HepG2 (cell line): ENCODE data around the gene GSAP.

Experiments used
- CREB1 ChIP-seq, 2 experiments: fragments of 450-650 bp in 1 of 2; IDR thresholded peaks; 2 replicates each; pipeline ENCODE4 v1.6.1; 2016 to 2017; ENCODE audit warnings: control low read depth in 1 of 2, mild to moderate bottlenecking in 1 of 2, missing compliant biosample characterization in 1 of 2, missing genetic modification characterization in 1 of 2
- CTCF ChIP-seq: sonication (generic); formaldehyde crosslinking; IDR thresholded peaks from 2 replicates; pipeline ENCODE4 v1.5.0; 2020; ENCODE audit warnings: mild to moderate bottlenecking, missing genetic modification reagents, moderate library complexity
- EZH2 ChIP-seq: conservative IDR thresholded peaks from 2 replicates; pipeline ENCODE4 v1.6.1; 2012; ENCODE audit warnings: mild to moderate bottlenecking, low read depth, low read length, moderate library complexity
- FOXJ3 ChIP-seq: sonication (generic); formaldehyde crosslinking; IDR thresholded peaks from 2 replicates; pipeline ENCODE4 v1.4.0; 2020; ENCODE audit warnings: missing genetic modification reagents, mild to moderate bottlenecking, borderline replicate concordance
- HOXA7 ChIP-seq: sonication (generic); formaldehyde crosslinking; IDR thresholded peaks from 2 replicates; pipeline ENCODE4 v1.8.1; 2022; ENCODE audit warnings: mild to moderate bottlenecking, missing genetic modification reagents, moderate library complexity
- IRF2 ChIP-seq: IDR thresholded peaks from 2 replicates; pipeline ENCODE4 v1.6.1; 2018; ENCODE audit warnings: missing genetic modification reagents, missing compliant biosample characterization
- KLF13 ChIP-seq: sonication (generic); formaldehyde crosslinking; IDR thresholded peaks from 2 replicates; pipeline ENCODE4 v1.4.0; 2020; ENCODE audit warnings: mild to moderate bottlenecking, missing genetic modification reagents
- KLF6 ChIP-seq: IDR thresholded peaks from 2 replicates; pipeline ENCODE4 v1.8.0; 2016; ENCODE audit warnings: missing biosample characterization, missing genetic modification reagents
- MAX ChIP-seq: IDR thresholded peaks from 2 replicates; pipeline ENCODE4 v1.6.1; 2012; ENCODE audit warnings: inconsistent platforms
- MEIS1 ChIP-seq: sonication (generic); formaldehyde crosslinking; IDR thresholded peaks from 2 replicates; pipeline ENCODE4 v1.9.0; 2021; ENCODE audit warnings: mild to moderate bottlenecking, missing genetic modification reagents, moderate library complexity, borderline replicate concordance
- MNT ChIP-seq: fragments of 450-650 bp; IDR thresholded peaks from 2 replicates; pipeline ENCODE4 v1.6.1; 2016
- RNF2 ChIP-seq: fragments of 450-650 bp; conservative IDR thresholded peaks from 2 replicates; pipeline ENCODE4 v1.6.1; 2016; ENCODE audit warnings: low read depth
- TAF1 ChIP-seq: sonication (generic); formaldehyde crosslinking; IDR thresholded peaks from 2 replicates; pipeline ENCODE4 v1.4.0; 2020; ENCODE audit warnings: missing genetic modification reagents
- ZNF512 ChIP-seq: sonication (generic); formaldehyde crosslinking; IDR thresholded peaks from 2 replicates; pipeline ENCODE4 v1.4.0; 2020; ENCODE audit warnings: mild to moderate bottlenecking, missing genetic modification reagents

- TF ChIP-seq IRF2 (CRISPR knock-in tag) (no peak), KLF13 (CRISPR knock-in tag) (no peak), EZH2 (no peak), FOXJ3 (CRISPR knock-in tag) (no peak), MEIS1 (no peak), RNF2 (no peak), CREB1 (IDR thresholded peaks at IDR 0.05) (no peak), CREB1 (CRISPR knock-in tag; IDR thresholded peaks at IDR 0.05) (no peak), CTCF (no peak), MAX (no peak), MNT (no peak), ZNF512 (CRISPR knock-in tag) (no peak), KLF6 (CRISPR knock-in tag) (no peak), HOXA7 (CRISPR knock-in tag) (no peak), TAF1 (CRISPR knock-in tag) (no peak)
These were observed 85.8 kb downstream of the GSAP start for GRCh38 chr7:77330169-77330882.
